ENCODE measurements around the gene PDPK1.
A peak's percentile ranks its signal among the peaks of the same experiment; 100 is the strongest.
"Not testable (repeated sequence)": the region's sequence is repeated elsewhere in the genome, so short reads cannot be mapped to it uniquely, and the experiment has no call there.

Gene PDPK1

DNA sequence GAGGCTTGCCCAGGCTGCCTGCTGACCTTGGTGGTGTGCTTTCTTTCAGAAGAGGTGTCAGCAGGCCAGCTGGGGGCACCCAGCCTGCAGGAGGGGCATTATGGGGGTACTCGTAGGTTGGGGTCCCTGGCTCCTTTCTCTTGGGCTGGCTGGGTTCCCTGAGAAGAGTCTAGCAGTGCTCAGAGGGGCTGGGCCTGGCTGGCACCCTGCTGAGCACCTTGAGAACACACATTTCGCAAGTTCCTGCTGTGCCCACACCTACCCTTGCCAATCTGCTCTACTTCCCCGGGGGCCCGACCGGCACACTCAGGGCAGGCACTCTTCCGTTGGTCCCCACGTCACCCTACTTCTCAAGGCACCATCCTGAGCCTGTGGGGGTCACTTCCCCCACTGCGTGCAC, 11.7 kb upstream of the PDPK1 start:
- no peak for DNase-seq

- DNase-seq = no peak
Observed at GRCh38 chr16:2527071-2527783, 10.6 kb upstream of the PDPK1 start.

- no peak for DNase-seq
Observed at GRCh38 chr16:2527784-2528100, 10.1 kb upstream of the PDPK1 start.

DNA sequence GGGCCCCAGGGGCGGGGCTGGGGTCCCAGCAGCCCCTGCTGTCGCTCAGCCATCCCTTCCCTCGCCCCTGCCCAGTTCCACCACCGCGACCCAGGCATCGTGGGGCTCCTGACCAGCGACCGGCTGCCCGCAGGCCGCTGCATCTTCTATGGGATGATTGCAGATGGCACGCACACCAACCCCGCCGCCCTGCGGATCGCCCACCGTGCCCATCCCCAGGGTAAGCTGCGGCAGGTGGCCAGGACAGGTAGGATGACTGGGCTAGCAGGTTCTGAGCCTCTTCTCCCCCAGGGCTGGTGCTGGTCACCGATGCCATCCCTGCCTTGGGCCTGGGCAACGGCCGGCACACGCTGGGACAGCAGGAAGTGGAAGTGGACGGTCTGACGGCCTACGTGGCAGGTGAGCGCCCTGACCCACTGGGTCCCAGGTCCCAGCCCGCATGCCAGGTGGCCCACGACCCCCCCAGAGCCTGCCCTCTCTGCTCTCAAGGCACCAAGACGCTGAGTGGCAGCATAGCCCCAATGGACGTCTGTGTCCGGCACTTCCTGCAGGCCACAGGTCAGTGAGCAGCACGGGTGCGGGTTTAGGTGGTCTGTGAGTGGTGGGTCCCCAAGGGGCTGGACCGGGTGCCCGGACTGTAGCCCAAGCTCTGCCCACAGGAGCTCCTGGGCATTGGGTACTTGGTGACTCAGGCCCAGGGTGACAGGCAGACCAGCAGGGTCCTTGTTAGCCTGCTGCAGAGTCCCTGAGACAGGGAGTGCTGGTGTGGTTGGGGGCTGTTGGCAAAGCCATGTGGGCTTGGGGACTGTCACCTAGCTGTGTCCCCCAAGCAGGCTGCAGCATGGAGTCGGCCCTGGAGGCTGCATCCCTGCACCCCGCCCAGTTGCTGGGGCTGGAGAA, 9.4 kb upstream of the PDPK1 start:
- DNase-seq = no peak

DNA sequence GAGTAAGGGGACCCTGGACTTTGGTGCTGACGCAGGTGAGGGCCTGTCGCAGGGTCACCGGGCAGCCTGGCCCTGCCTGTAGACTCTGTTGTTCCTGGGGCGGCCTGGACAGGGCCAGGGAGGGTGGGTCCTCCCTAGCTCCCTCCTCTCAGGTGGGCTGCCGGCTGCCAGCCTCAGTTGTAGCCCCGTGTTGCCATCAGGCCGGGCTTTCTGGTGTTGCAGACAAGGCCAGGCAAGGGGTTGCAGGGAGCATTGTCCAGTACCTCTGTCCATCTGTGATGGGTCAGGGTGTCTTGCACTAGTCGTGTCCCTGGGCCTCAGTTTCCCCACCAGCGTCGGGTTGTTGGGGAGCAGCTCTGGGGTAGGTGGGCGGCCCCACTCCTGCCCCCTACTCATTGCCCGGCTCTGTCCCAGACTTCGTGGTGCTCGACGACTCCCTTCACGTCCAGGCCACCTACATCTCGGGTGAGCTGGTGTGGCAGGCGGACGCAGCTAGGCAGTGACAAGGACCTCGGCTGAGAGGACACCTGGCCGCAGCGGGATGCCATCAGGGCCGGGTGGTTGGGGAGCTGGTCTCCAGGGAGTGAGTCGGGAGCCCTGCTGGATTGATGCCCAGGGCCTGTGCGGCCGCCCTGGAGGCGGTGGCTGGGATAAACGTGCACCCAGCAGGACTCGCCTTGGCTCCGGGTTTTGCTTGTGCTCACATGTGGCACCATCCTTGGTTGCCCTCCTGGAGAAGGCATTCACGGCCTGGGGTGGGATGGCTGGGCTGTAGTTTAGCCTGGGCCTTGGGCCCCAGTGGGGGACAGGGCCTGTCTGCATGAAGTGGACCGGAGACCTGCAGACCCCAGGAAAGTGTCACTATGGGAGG, 8.5 kb upstream of the PDPK1 start:
- no peak for DNase-seq

GRCh38 chr16:2529961-2530628, 7.7 kb upstream of the PDPK1 start:
- no peak for DNase-seq

DNA sequence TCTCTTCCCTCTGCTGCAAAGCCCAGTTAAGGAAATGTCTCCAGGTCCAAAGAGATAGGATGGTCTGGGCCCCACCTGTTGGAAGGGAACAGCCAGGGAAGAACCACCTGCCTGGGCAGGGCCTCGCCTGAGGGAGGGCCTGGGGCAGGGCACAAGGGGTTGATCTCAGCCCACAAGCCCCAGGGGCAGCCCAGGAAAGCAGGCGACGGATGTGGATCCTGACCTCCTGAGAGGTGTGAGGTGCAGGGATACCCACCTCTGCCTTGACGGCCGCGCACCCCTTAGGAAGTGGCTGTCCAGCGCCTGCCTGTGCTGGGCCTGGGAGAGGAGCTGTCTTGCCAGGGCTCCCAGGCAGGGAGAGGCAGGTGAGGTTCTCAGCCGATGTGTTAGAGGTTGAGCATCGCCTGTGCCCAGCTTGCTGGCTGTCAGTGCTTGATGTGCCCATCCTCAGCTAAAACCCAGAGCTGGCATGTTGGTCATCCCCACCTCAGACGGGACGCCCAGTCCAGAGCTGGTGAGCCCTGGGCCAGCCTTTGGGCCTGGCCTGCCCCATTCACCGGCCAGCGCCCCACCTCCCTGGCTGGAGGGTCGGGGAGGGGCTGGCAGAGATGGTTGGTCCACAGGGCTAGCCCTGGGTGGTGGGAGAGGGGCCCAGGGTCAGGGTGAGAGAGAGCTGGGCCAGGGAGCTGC, 7.0 kb upstream of the PDPK1 start:
- no peak for DNase-seq

DNA sequence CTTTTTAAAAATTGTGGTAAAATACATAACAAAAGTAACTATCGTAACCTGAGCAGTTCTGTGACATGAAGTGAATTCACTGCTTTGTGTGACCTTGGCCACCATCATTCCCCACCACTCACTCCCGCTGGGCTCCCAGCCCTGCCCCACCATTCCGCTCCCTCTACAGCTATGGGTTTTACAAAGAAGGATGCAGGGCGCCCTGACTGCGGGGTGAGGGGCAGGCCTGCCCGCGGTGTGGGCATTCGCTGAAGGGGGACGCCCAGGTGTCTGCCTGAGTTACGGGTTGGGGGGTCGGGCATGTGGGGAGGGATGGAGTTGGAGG, 6.5 kb upstream of the PDPK1 start, which contains the start of gene CEMP1:
Gene CEMP1 (minus strand): TSS at position 38 of the 325 bp plus-strand sequence. CDS start 335 bp downstream, outside the sequence.
- DNase-seq = no peak

GRCh38 chr16:2531696-2532493, 5.9 kb upstream of the PDPK1 start:
- peak; percentile 97 for DNase-seq

GRCh38 chr16:2532494-2533141, 5.2 kb upstream of the PDPK1 start:
- DNase-seq = peak; percentile 78 to 79

GRCh38 chr16:2533142-2533755, 4.6 kb upstream of the PDPK1 start:
- not testable (repeated sequence) for DNase-seq

GRCh38 chr16:2533912-2534311, 3.9 kb upstream of the PDPK1 start:
- DNase-seq = no peak

DNA sequence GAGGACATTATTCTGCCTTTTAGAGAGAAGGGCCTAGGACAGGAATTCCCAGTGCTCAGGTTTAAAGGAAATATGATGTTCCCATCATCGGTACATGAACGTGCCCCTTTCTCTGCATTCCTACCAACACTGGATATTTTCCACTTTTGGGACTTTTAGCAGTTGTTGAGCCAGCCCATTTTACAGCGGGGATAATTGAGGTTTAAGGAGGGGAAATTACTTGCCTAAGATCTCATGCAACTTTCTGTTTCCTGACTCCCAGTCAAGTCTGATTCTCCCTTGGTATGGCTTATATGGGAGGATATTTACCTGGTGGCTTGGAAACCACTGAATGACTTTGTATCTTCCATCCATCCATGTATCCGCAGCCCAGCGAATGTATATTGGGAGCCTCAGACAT, 3.5 kb upstream of the PDPK1 start:
- not testable (repeated sequence) for DNase-seq

DNA sequence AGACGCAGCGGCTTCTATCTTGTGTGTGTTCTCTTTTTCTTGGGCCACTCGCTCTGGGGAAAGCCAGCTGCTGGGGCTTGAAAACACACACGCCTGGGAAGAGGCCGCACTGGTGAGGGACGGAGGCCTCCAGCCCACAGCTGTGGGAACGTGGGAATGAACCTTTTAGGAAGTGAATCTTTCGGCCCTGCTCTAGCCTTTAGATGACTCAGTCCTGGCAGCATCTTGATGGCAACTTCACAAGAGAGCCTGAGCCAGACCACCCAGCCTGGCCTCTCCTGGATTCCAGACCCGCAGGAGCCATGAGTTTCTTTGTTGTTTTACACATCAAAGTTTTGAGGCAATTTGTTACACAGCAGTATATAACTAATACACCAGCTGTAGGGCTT, 2.2 kb upstream of the PDPK1 start:
- DNase-seq = peak in 1 of 2 donors; percentile 51

GRCh38 chr16:2539192-2539844, 1.5 kb downstream of the PDPK1 start:
- DNase-seq = not testable (repeated sequence)

DNA sequence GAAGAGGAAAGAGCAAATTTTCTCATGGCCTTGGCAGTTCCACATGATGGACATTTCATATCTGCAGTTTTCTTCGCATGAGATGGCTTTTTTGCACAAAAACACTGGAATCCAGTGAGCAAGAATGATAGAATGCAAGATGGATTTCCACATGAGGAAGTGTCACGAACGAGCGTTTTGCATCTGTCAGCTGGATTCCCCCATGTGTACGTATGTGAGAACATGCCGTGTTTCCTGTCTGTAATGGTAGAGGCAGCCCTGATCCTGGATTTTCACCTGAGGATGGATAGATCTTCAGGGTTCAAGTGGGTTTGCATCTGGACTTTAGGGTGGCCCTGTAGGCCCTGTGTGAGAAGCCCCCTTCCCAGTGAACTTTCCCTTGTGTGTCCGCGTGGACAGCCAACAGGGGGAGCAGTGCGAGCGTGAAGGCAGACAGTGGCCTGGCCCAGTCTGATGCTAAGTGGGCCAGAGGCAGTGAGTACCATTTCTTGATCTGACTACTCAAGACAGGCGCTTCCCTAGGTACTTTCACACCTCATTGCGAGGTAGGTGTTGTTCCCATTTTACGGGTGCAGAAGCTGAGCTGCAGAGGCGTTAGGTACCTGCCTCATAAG, 2.1 kb downstream of the PDPK1 start:
- DNase-seq = peak; percentile 43 to 49

DNA sequence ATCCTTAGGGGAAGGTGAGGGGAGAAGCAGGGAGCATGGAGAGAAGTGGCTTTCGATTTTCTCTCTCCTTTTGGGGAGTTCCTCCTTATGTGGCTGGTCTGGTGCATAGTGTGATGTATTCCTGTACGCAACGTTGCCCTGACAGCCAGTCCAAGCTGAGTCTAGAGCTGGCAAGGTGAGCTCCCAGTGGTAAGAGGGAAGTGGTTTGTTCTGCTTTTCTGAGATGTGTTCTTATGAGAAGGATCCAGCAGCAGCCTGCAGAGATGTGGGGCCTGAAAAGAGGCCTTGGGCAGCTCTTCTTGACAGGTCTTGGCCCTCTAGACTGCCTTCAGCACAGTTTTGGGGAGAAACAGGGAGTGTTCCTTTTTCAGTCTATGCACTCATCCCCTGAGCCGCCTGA, 3.1 kb downstream of the PDPK1 start:
- peak in 1 of 2 donors; percentile 53 for DNase-seq

GRCh38 chr16:2541409-2541808, 3.6 kb downstream of the PDPK1 start:
- not testable (repeated sequence) for DNase-seq

DNA sequence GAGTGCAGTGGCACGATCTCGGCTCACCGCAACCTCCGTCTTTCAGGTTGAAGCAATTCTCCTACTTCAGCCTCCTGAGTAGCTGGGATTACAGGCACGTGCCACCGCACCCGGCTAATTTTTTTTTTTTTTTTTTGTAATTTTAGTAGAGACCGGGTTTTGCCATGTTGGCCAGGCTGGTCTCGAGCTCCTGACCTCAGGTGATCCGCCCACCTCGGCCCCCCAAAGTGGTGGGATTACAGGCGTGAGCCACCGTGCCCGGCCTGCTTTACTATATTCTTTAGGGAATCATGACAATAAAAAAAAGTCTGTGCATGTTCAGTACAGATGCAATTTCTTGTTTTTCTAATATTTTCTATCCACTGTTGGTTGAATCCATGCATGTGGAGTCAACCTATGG, 6.0 kb downstream of the PDPK1 start:
- not testable (repeated sequence) for DNase-seq

All from CD4-positive, alpha-beta T cell treated with Interleukin-4 for 1 hour (primary cell).